Hepatocyte (in vitro differentiated cells): ENCODE measurements around the gene RRP15.

Experiments
- EZH2 ChIP-seq: fragments of 200-600 bp; sonication (generic); IDR thresholded peaks from 2 replicates; pipeline ENCODE4 v1.6.1; 2016; ENCODE audit warnings: antibody characterized with exemption, mild to moderate bottlenecking, borderline replicate concordance
- EZH2phosphoT487 ChIP-seq: fragments of 200-600 bp; sonication (generic); IDR thresholded peaks from one replicate; pipeline ENCODE4 v1.6.1; 2018; ENCODE audit warnings: antibody characterized with exemption, mild to moderate bottlenecking, low read depth, moderate library complexity; ENCODE audit not compliant: unreplicated experiment, severe bottlenecking
- TF ChIP-seq, protein P1 (sequence below): fragments of 200-600 bp; sonication (generic); IDR thresholded peaks from 2 replicates; pipeline ENCODE4 v1.5.1; 2016; ENCODE audit warnings: antibody characterized with exemption, mild to moderate bottlenecking; ENCODE audit not compliant: poor library complexity

DNA sequence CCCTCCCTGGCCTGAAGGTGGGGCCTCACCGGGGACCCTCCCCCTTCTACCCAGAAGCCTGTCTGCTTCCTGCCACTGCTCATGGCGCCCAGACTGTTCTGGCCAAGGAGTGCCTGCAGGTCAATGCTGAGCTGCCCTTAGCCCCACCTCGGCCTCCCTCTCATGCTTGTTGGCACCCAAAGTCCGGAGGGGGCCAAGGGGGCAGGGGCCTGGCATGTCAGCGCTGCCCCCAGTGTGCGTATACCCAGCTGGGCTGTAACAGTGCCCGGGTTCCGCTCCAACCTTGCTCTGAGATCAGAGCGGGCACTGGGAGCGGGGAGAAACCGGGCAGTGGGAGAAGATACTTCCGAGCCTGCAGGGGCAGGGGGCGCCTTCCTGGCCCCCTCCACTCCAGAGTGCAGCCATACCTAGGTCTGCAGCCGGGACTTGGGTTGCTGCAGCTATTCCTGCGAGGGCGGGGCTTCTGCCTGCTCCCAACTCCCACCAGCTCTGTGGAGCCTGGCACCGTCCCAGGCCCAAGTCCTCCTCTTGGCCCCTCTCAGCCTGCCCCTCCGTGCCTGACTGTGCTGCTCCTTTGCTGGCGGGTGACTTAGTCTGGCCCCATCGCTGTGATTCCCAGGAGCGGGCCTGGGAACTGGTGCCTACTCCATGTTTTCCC is 38.6 kb downstream of the RRP15 start:
- TF ChIP-seq, protein P1, sequence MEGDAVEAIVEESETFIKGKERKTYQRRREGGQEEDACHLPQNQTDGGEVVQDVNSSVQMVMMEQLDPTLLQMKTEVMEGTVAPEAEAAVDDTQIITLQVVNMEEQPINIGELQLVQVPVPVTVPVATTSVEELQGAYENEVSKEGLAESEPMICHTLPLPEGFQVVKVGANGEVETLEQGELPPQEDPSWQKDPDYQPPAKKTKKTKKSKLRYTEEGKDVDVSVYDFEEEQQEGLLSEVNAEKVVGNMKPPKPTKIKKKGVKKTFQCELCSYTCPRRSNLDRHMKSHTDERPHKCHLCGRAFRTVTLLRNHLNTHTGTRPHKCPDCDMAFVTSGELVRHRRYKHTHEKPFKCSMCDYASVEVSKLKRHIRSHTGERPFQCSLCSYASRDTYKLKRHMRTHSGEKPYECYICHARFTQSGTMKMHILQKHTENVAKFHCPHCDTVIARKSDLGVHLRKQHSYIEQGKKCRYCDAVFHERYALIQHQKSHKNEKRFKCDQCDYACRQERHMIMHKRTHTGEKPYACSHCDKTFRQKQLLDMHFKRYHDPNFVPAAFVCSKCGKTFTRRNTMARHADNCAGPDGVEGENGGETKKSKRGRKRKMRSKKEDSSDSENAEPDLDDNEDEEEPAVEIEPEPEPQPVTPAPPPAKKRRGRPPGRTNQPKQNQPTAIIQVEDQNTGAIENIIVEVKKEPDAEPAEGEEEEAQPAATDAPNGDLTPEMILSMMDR = no peak
- TF ChIP-seq EZH2 = no peak
- no peak for TF ChIP-seq EZH2phosphoT487
